Measurements from ENCODE around the gene F10.

GRCh38 chr13:113116871-113117271, 5.7 kb upstream of the F10 start:
- TF ChIP-seq CTCF (IDR thresholded peaks at IDR 0.05; ENCODE audit: low read depth, low read length, missing input control): no peak
- no peak for TF ChIP-seq JUND (IDR thresholded peaks at IDR 0.05)
- no peak for TF ChIP-seq YY1 (IDR thresholded peaks at IDR 0.05)
- no peak for TF ChIP-seq SP1 (IDR thresholded peaks at IDR 0.05)
- no peak for TF ChIP-seq TAF1 (conservative IDR thresholded peaks at IDR 0.05)
- TF ChIP-seq GABPA (IDR thresholded peaks at IDR 0.05 in 1 of 2, conservative IDR thresholded peaks at IDR 0.05 in 1 of 2): no peak
- TF ChIP-seq RAD21 (IDR thresholded peaks at IDR 0.05): no peak
- no peak for TF ChIP-seq REST (IDR thresholded peaks at IDR 0.05)
- TF ChIP-seq ATF3 (IDR thresholded peaks at IDR 0.05): no peak
- no peak for TF ChIP-seq MAX (IDR thresholded peaks at IDR 0.05)
- no peak for TF ChIP-seq NR2F2 (IDR thresholded peaks at IDR 0.05)
- no peak for TF ChIP-seq FOXA2 (IDR thresholded peaks at IDR 0.05)
- TF ChIP-seq HNF4G (IDR thresholded peaks at IDR 0.05): no peak
